Measurements from ENCODE around the gene GHRL. TPM values are rescaled to one million over a fixed set of nuclear protein-coding genes. Genes with fewer than 3 reads are reported as not detected.
A peak's percentile ranks its signal among the peaks of the same experiment; 100 is the strongest.

GHRL gene
- total RNA-seq, 1 experiment from 2014 or later = not detected

GRCh38 chr3:10281951-10282350, 10.8 kb downstream of the GHRL start:
- Mint-ChIP-seq H3K27me3 (ENCODE audit: insufficient read depth, unreplicated experiment) (no peaks in the 10 kb centered on the region), H3K36me3 (ENCODE audit: insufficient read depth, unreplicated experiment) (peaks cover 54% of the 10 kb centered on the region), H3K9me3 (ENCODE audit: unreplicated experiment) (no peaks in the 10 kb centered on the region), H3K4me1 (ENCODE audit: low read depth, unreplicated experiment) (no peaks in the 10 kb centered on the region), H3K27ac (ENCODE audit: unreplicated experiment) (no peak overlapping the region), H3K4me3 (ENCODE audit: unreplicated experiment) (no peak overlapping the region)
- ChIA-PET POLR2A (no interaction called here), CTCF (no interaction called here)
- Histone ChIP-seq H3K4me1 (no peaks in the 10 kb centered on the region), H3K27me3 (replicated peaks; ENCODE audit: control insufficient read depth, insufficient read depth, low read length) (no peaks in the 10 kb centered on the region), H3K36me3 (ENCODE audit: control insufficient read depth, insufficient read depth, low read length) (peaks cover 6% of the 10 kb centered on the region), H3K9me3 (no peaks in the 10 kb centered on the region), H3K4me3 (ENCODE audit: low read depth, low read length) (no peak overlapping the region)
- BruUV-seq (replicated peaks) = no TSS peak
- DNase-seq = no peak
- TF ChIP-seq CTCF (IDR thresholded peaks at IDR 0.05; ENCODE audit: insufficient read depth in 1 of 2, low read depth in 1 of 2, low read length in 1 of 2, severe bottlenecking in 1 of 2, unreplicated experiment in 1 of 2) = no peak
- intact Hi-C loops (cut with micrococcal nuclease; ENCODE audit: unreplicated experiment) = loop anchor here (10.0 kb wide), 1 partner anchor 117 kb away; the partner anchor contains the start of gene IRAK2

- Mint-ChIP-seq H3K27me3 (ENCODE audit: insufficient read depth, unreplicated experiment) (no peaks in the 10 kb centered on the region), H3K9me3 (ENCODE audit: unreplicated experiment) (no peaks in the 10 kb centered on the region), H3K4me3 (ENCODE audit: unreplicated experiment) (no peak overlapping the region), H3K36me3 (ENCODE audit: insufficient read depth, unreplicated experiment) (peaks cover 61% of the 10 kb centered on the region), H3K4me1 (ENCODE audit: low read depth, unreplicated experiment) (no peaks in the 10 kb centered on the region), H3K27ac (ENCODE audit: unreplicated experiment) (no peak overlapping the region)
- intact Hi-C loops (cut with micrococcal nuclease; ENCODE audit: unreplicated experiment) = loop anchor here (10.0 kb wide), 1 partner anchor 116 kb away; the partner anchor contains the start of gene IRAK2
- no peaks in the 10 kb centered on the region for H3K9me3 ChIP-seq
- no peaks in the 10 kb centered on the region for H3K27me3 ChIP-seq (replicated peaks; ENCODE audit: control insufficient read depth, insufficient read depth, low read length)
- BruUV-seq (replicated peaks) = no TSS peak
- no peak overlapping the region for H3K4me3 ChIP-seq (ENCODE audit: low read depth, low read length)
- ChIA-PET CTCF (interaction anchor here (1.3 kb wide), 1 partner anchor 17 kb away, joined by 4 read pairs; no protein-coding TSS in a partner anchor), POLR2A (no interaction called here)
- no peak for DNase-seq
- H3K36me3 ChIP-seq (ENCODE audit: control insufficient read depth, insufficient read depth, low read length) = peaks cover 7% of the 10 kb centered on the region
- TF ChIP-seq CTCF (IDR thresholded peaks at IDR 0.05; ENCODE audit: insufficient read depth in 1 of 2, low read depth in 1 of 2, low read length in 1 of 2, severe bottlenecking in 1 of 2, unreplicated experiment in 1 of 2) = no peak
- H3K4me1 ChIP-seq = no peaks in the 10 kb centered on the region
Observed at GRCh38 chr3:10280571-10280970, 12.2 kb downstream of the GHRL start.

- Mint-ChIP-seq H3K27me3 (ENCODE audit: insufficient read depth, unreplicated experiment) (no peaks in the 10 kb centered on the region), H3K9me3 (ENCODE audit: unreplicated experiment) (no peaks in the 10 kb centered on the region), H3K4me3 (ENCODE audit: unreplicated experiment) (no peak overlapping the region), H3K36me3 (ENCODE audit: insufficient read depth, unreplicated experiment) (peaks cover 61% of the 10 kb centered on the region), H3K4me1 (ENCODE audit: low read depth, unreplicated experiment) (no peaks in the 10 kb centered on the region), H3K27ac (ENCODE audit: unreplicated experiment) (no peak overlapping the region)
- H3K4me3 ChIP-seq (ENCODE audit: low read depth, low read length) = no peak overlapping the region
- intact Hi-C loops (cut with micrococcal nuclease; ENCODE audit: unreplicated experiment) = loop anchor here (10.0 kb wide), 1 partner anchor 115 kb away; the partner anchor contains the start of gene IRAK2
- H3K27me3 ChIP-seq (replicated peaks; ENCODE audit: control insufficient read depth, insufficient read depth, low read length) = no peaks in the 10 kb centered on the region
- no TSS peak for BruUV-seq (replicated peaks)
- POLR2A ChIA-PET = no interaction called here
- peak in 1 of 2 experiments; percentile 8 for TF ChIP-seq CTCF (IDR thresholded peaks at IDR 0.05; ENCODE audit: insufficient read depth in 1 of 2, low read depth in 1 of 2, low read length in 1 of 2, severe bottlenecking in 1 of 2, unreplicated experiment in 1 of 2)
- CTCF ChIA-PET = interaction anchor here (1.3 kb wide), 1 partner anchor 16 kb away, joined by 4 read pairs; no protein-coding TSS in a partner anchor
- no peaks in the 10 kb centered on the region for H3K9me3 ChIP-seq
- peaks cover 7% of the 10 kb centered on the region for H3K36me3 ChIP-seq (ENCODE audit: control insufficient read depth, insufficient read depth, low read length)
- DNase-seq = no peak
- no peaks in the 10 kb centered on the region for H3K4me1 ChIP-seq
Observed at GRCh38 chr3:10280177-10280529, 12.6 kb downstream of the GHRL start.

Data from Caco-2 (cell line).